Ishikawa (cell line): ENCODE results near the gene POU2F1.

Experiments used
- CEBPB ChIP-seq: IDR thresholded peaks from 2 replicates; pipeline ENCODE4 v1.6.1; 2012
- CREB1 ChIP-seq: IDR thresholded peaks from 2 replicates; pipeline ENCODE4 v1.6.1; 2012; ENCODE audit warnings: low read depth
- EGR1 ChIP-seq: IDR thresholded peaks from 2 replicates; pipeline ENCODE4 v1.6.1; 2012
- EP300 ChIP-seq: IDR thresholded peaks from 2 replicates; pipeline ENCODE4 v1.6.1; 2012; ENCODE audit warnings: borderline replicate concordance
- FOXM1 ChIP-seq: IDR thresholded peaks from 2 replicates; pipeline ENCODE4 v1.6.1; 2012; ENCODE audit warnings: low read depth, borderline replicate concordance
- MAX ChIP-seq: IDR thresholded peaks from 2 replicates; pipeline ENCODE4 v1.6.1; 2012
- NFIC ChIP-seq: IDR thresholded peaks from 2 replicates; pipeline ENCODE4 v1.6.1; 2012
- RAD21 ChIP-seq: IDR thresholded peaks from 2 replicates; pipeline ENCODE4 v1.6.1; 2012; ENCODE audit warnings: low read depth
- TAF1 ChIP-seq: IDR thresholded peaks from 2 replicates; pipeline ENCODE4 v1.6.1; 2012; ENCODE audit warnings: low read depth, mild to moderate bottlenecking
- TCF12 ChIP-seq: IDR thresholded peaks from 2 replicates; pipeline ENCODE4 v1.6.1; 2012; ENCODE audit warnings: low read depth
- TEAD4 ChIP-seq: IDR thresholded peaks from 2 replicates; pipeline ENCODE4 v1.6.1; 2012
- YY1 ChIP-seq: IDR thresholded peaks from 2 replicates; pipeline ENCODE4 v1.6.1; 2012; ENCODE audit warnings: low read depth
- ZBTB7A ChIP-seq: IDR thresholded peaks from 2 replicates; pipeline ENCODE4 v1.6.1; 2012; ENCODE audit warnings: low read depth
- TF ChIP-seq, protein P1 (sequence below): IDR thresholded peaks from 2 replicates; pipeline ENCODE4 v1.6.1; 2012
- TF ChIP-seq, protein P2 (sequence below): IDR thresholded peaks from 2 replicates; pipeline ENCODE4 v1.6.1; 2012; ENCODE audit warnings: low read depth, mild to moderate bottlenecking

POU2F1 gene

DNA sequence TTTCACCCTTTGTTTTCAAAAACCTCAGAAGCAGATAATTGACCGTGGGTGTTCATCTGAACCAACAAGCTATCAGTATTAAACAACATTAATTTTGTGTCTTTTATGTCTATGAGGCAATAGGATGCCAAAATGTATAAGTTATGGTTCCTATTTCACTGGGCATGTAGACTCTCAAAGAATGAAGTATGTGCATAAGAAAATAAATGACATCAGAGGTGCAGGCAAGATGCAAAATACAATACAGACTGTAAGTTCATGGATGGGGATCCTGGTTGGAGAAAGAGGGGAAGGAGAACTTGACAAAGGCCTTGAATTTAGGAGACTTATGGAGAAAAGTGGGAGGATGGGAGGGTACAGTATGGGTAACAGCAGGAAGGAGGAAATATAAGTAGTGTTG lies 23.4 kb upstream of the POU2F1 start:
- TF ChIP-seq RAD21 (no peak), EP300 (no peak), NFIC (no peak), ZBTB7A (no peak), CEBPB (no peak), TCF12 (no peak), CREB1 (no peak), FOXM1 (no peak), EGR1 (no peak), TEAD4 (no peak), TAF1 (no peak), YY1 (no peak), MAX (no peak)
- TF ChIP-seq, protein P1, sequence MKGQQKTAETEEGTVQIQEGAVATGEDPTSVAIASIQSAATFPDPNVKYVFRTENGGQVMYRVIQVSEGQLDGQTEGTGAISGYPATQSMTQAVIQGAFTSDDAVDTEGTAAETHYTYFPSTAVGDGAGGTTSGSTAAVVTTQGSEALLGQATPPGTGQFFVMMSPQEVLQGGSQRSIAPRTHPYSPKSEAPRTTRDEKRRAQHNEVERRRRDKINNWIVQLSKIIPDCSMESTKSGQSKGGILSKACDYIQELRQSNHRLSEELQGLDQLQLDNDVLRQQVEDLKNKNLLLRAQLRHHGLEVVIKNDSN, result no peak
- TF ChIP-seq, protein P2, sequence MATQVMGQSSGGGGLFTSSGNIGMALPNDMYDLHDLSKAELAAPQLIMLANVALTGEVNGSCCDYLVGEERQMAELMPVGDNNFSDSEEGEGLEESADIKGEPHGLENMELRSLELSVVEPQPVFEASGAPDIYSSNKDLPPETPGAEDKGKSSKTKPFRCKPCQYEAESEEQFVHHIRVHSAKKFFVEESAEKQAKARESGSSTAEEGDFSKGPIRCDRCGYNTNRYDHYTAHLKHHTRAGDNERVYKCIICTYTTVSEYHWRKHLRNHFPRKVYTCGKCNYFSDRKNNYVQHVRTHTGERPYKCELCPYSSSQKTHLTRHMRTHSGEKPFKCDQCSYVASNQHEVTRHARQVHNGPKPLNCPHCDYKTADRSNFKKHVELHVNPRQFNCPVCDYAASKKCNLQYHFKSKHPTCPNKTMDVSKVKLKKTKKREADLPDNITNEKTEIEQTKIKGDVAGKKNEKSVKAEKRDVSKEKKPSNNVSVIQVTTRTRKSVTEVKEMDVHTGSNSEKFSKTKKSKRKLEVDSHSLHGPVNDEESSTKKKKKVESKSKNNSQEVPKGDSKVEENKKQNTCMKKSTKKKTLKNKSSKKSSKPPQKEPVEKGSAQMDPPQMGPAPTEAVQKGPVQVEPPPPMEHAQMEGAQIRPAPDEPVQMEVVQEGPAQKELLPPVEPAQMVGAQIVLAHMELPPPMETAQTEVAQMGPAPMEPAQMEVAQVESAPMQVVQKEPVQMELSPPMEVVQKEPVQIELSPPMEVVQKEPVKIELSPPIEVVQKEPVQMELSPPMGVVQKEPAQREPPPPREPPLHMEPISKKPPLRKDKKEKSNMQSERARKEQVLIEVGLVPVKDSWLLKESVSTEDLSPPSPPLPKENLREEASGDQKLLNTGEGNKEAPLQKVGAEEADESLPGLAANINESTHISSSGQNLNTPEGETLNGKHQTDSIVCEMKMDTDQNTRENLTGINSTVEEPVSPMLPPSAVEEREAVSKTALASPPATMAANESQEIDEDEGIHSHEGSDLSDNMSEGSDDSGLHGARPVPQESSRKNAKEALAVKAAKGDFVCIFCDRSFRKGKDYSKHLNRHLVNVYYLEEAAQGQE, result no peak

DNA sequence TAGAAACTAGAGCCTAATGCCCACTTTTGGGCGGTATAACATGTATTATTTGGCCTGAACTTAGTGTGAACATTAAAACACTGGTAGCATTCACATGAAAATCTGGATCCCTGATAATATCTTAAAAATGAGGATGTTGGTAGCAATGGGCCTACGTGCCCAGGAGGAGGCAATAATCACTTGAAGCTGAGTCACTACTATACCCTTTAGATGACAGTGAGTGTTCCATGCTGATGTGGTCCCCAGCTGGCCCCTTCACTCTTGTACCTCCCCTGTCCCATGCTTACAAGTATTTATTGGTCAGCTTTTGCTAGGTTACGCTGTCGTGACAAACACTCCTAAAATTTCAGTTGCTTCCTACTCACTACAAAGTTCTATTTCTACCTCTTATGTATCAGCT lies 23.0 kb upstream of the POU2F1 start:
- TF ChIP-seq CREB1 (no peak), EP300 (no peak), TAF1 (no peak), CEBPB (no peak), ZBTB7A (no peak), MAX (no peak), RAD21 (no peak), TCF12 (no peak), FOXM1 (no peak), EGR1 (no peak), YY1 (no peak)
- TF ChIP-seq, protein P1, result no peak

DNA sequence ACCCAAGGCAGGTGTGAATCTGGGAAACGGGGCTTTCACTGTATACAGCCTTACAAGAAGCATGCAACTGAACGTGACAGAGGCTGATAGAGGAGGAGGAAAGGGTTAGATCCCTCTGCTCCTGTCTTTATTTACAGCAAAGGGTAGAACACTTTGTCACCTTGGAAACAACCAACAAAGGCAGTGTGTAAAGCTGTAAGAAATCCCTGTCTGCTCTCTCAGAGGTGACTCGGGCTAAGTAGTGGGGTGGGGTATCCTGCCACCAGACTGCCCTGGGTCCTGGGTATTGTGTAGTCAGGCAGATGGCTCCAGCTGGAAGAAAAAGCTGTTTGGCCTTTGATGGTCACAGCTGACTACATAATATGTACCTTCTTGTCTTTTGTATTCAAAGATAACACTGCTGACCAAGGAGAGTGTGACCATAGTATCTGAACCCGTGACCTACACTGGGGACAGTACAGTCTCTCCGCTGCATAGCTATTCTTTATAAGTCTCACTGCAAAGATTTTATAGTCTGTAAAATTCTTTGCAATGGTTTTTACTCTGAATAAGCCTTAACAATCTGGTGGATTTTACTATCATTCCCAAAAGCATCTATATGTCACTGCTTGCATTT lies 22.1 kb upstream of the POU2F1 start:
- no peak for TF ChIP-seq TAF1
- no peak for TF ChIP-seq MAX
- no peak for TF ChIP-seq FOXM1
- no peak for TF ChIP-seq NFIC
- TF ChIP-seq CEBPB, result no peak
- TF ChIP-seq EP300, result no peak
- TF ChIP-seq YY1, result no peak
- TF ChIP-seq, protein P2, result no peak
- no peak for TF ChIP-seq TCF12
- no peak for TF ChIP-seq RAD21
- no peak for TF ChIP-seq TEAD4
- TF ChIP-seq, protein P1, result no peak
- no peak for TF ChIP-seq ZBTB7A
- no peak for TF ChIP-seq CREB1
- no peak for TF ChIP-seq EGR1

DNA sequence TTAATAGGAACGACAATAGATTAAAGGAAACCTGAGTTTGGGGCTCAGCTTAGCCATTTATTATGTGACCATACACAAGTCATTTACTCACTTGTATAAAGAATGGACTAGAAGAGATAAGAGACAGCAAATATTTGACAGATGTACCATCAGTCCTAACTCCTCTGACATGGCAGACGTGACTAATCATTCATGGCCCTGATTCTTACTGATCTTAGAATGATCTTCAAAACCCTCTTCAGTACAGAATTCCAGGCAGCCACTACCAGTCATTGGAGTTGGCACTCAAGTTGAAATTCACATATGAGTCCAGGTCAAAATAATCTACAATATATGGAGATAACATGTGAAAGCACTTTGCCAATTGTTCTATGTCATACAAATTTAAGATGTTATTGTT lies 21.0 kb upstream of the POU2F1 start:
- TF ChIP-seq NFIC (no peak), ZBTB7A (no peak), MAX (no peak), TAF1 (no peak), RAD21 (no peak), EGR1 (no peak), TCF12 (no peak), CEBPB (no peak), TEAD4 (no peak), EP300 (no peak), FOXM1 (no peak), CREB1 (no peak), YY1 (no peak)
- TF ChIP-seq, protein P1, result no peak
- TF ChIP-seq, protein P2, result no peak
